Activated CD4-positive, alpha-beta memory T cell treated with anti-CD3 and anti-CD28 coated beads for 36 hours (primary cell): ENCODE results near the gene CRK. TPM values are rescaled to one million over a fixed set of nuclear protein-coding genes. Genes with fewer than 3 reads are reported as not detected.

Experiments used
- CTCF ChIA-PET: fragments of 350-600 bp; sonication (Branson Sonifier 250); formaldehyde crosslinking; loops from one replicate; lab custom pipeline; 2021; ENCODE audit warnings: antibody characterized with exemption, inconsistent platforms; lab: Charles Lee
- POLR2A ChIA-PET: fragments of 350-600 bp; sonication (Branson Sonifier 250); formaldehyde crosslinking; loops from one replicate; lab custom pipeline; 2021; ENCODE audit warnings: antibody characterized with exemption; lab: Charles Lee
- DNase-seq: peaks from one replicate; pipeline ENCODE4 v3.0.0-alpha.2; 2020
- H3K27ac Mint-ChIP-seq: one replicate; pipeline ENCODE4 v1.8.0; 2021; ENCODE audit warnings: mixed read lengths
- H3K27me3 Mint-ChIP-seq: one replicate; pipeline ENCODE4 v1.8.0; 2021; ENCODE audit warnings: mixed read lengths
- H3K36me3 Mint-ChIP-seq: one replicate; pipeline ENCODE4 v1.8.0; 2021; ENCODE audit warnings: mixed read lengths
- H3K4me1 Mint-ChIP-seq: one replicate; pipeline ENCODE4 v1.8.0; 2021; ENCODE audit warnings: low read depth, mixed read lengths
- H3K4me3 Mint-ChIP-seq: one replicate; pipeline ENCODE4 v1.8.0; 2021; ENCODE audit warnings: mild to moderate bottlenecking, mixed read lengths
- H3K9me3 Mint-ChIP-seq: one replicate; pipeline ENCODE4 v1.8.0; 2021; ENCODE audit warnings: mixed read lengths
- intact Hi-C: fragments of 100-400 bp; cut with micrococcal nuclease; formaldehyde crosslinking; loops from one replicate; pipeline ENCODE4 v1.15.1; 2023
- total RNA-seq, 2 experiments: library from RNA; stranded (reverse); gene quantifications; one replicate each; pipeline ENCODE4 v1.2.3, GENCODE V29; 2021

Gene CRK
- total RNA-seq, 2 experiments from 2014 or later: 14.1 to 17.8 TPM

DNA sequence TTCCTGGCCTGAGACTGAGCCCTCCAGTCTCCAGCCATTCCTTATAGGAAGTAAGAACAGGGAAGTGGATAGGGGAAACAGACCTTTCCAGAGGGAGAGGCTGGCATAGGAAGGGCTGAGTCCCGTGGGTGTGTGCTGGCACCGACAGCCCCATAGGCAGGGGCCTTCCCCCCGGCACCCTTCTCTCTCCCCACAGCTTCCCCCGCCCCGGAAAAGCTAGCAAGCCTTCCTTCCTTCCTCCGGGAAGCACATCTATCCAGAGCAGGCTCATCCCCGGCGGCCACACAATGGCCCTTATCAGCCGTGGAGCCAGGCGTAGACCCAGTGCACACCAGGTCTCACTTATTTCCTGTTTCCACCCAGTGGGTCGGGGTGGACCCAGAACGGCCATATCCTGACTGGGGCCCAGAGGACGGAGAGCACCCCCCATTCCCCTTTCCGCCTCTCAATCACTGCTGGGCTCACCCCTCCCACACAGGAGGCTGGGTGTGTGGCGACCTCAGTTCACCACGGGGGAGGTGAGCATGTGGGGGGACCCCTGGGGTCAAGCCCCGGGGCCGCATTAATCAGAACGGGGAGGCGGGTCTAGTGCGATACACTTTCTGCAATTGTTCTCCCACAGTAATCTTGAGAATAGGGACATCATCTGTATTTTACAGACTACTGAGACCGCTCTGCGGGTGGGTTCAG is 37.4 kb upstream of the CRK start:
- intact Hi-C loops: no loop called here
- Mint-ChIP-seq H3K27me3 (no peaks in the 10 kb centered on the region), H3K27ac (no peak overlapping the region), H3K4me3 (no peak overlapping the region), H3K4me1 (peaks cover 14% of the 10 kb centered on the region), H3K9me3 (no peaks in the 10 kb centered on the region), H3K36me3 (no peaks in the 10 kb centered on the region)
- ChIA-PET CTCF (interaction anchor here (1.0 to 1.5 kb wide), 2 partner anchors 22 kb away, joined by 3 to 5 read pairs; no protein-coding TSS in a partner anchor), POLR2A (interaction anchor here (1.0 to 1.3 kb wide), 2 partner anchors 21 to 23 kb away, joined by 3 to 4 read pairs; partner anchors contain the start of gene INPP5K)
- no peak for DNase-seq

- ChIA-PET POLR2A (interaction anchor here (1.0 to 1.3 kb wide), 3 partner anchors 22 to 24 kb away, joined by 3 to 4 read pairs (median 4); partner anchors contain the start of gene INPP5K), CTCF (interaction anchor here (0.8 to 1.5 kb wide), 2 partner anchors 23 to 127 kb away, joined by 3 to 5 read pairs; no protein-coding TSS in a partner anchor)
- Mint-ChIP-seq H3K27ac (peak within 1 kb of the TSS; percentile 69), H3K27me3 (no peaks in the 10 kb centered on the region), H3K4me3 (peak within 1 kb of the TSS; percentile 81), H3K4me1 (peaks cover 19% of the 10 kb centered on the region), H3K9me3 (no peaks in the 10 kb centered on the region), H3K36me3 (no peaks in the 10 kb centered on the region)
- intact Hi-C loops: no loop called here
- DNase-seq: no peak
These were observed 36.5 kb upstream of the CRK start, which contains the start of gene MYO1C for GRCh38 chr17:1492249-1493206. Gene MYO1C (minus strand): TSS chr17:1492686. CDS start chr17:1492487, 199 bp downstream.

DNA sequence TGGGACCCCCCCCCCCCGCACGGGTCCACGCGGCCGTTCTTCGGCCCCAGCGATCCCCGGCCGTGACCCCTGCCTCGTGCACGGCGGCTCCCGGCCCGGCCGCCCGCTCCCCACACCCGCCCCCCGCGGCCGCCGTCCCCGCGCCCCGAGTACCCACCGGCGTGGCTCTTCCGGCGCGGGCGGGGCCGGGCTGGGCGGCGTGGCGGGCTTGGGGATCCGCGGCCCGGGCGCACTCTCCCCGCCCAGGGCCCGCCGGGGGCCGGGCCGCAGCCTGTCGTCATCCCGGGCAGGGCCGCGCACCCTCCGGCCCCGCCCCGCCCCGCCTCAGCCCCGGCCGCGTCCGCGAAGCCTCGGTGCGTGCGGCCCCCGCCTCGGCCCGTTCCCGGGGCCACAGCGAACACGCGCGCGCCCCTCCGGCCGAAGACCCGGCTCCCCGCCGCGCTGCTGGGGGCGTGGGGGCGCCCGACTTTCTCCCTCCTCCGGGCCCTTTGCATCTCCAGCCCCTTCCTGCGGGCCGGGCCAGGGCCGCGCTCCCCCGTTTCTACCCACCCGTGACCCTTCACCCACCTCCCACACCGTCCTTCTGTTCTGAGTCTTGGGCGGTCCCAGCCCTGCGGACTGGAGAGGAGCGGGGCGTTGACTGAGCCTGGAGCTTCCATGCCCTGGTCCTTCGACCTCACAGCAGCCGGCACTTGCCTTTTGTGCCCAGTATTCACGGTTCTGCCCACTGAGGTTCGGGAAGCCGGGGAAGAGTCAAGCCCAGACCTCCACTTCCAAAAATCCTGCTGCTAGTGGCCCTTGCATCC is 35.6 kb upstream of the CRK start:
- POLR2A ChIA-PET: interaction anchor here (1.0 to 1.3 kb wide), 2 partner anchors 23 to 25 kb away, joined by 4 read pairs; partner anchors contain the start of gene INPP5K
- peak overlapping the region; percentile 87 for H3K4me3 Mint-ChIP-seq
- intact Hi-C loops: loop anchor here (2.0 kb wide), 1 partner anchor 25 kb away; the partner anchor contains the start of gene INPP5K
- no peaks in the 10 kb centered on the region for H3K27me3 Mint-ChIP-seq
- CTCF ChIA-PET: interaction anchor here (1.5 kb wide), 1 partner anchor 24 kb away, joined by 5 read pairs; no protein-coding TSS in a partner anchor
- peak; percentile 59 for DNase-seq
- H3K27ac Mint-ChIP-seq: peak overlapping the region; percentile 69
- H3K9me3 Mint-ChIP-seq: no peaks in the 10 kb centered on the region
- no peaks in the 10 kb centered on the region for H3K36me3 Mint-ChIP-seq
- H3K4me1 Mint-ChIP-seq: peaks cover 23% of the 10 kb centered on the region

GRCh38 chr17:1490643-1491442 is 34.8 kb upstream of the CRK start:
- Mint-ChIP-seq H3K4me1 (peaks cover 23% of the 10 kb centered on the region), H3K27me3 (no peaks in the 10 kb centered on the region), H3K36me3 (no peaks in the 10 kb centered on the region), H3K4me3 (peak overlapping the region; percentile 87), H3K9me3 (no peaks in the 10 kb centered on the region), H3K27ac (peak overlapping the region; percentile 33)
- intact Hi-C loops: loop anchor here (2.0 kb wide), 1 partner anchor 26 kb away; the partner anchor contains the start of gene INPP5K
- POLR2A ChIA-PET: interaction anchor here (1.2 kb wide), 1 partner anchor 34 kb away, joined by 3 read pairs; the partner anchor contains the start of gene CRK
- peak; percentile 80 for DNase-seq
- CTCF ChIA-PET: no interaction called here

DNA sequence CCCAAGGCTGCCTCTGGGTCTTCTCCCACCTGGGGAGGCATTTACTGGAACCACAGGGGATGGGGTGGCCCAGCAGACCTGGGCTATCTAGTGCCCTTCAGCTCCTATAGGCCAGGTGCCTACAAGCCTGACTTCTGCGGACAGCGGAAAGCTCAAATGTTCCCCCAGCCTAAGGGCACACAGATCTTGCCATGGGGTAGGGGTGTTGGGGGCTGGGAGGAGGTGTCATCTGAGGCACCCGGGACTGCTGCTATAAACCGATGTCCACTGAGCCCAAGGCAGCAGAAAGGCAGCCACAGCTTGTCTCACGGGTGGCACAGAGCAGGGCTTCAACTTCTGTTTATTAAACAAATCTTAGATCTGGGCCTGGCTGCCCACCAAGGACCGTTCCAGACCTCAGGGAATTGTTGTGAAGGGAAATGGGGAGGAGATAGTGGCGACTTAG is 32.8 kb upstream of the CRK start:
- POLR2A ChIA-PET: interaction anchor here (2.1 kb wide), 1 partner anchor 27 kb away, joined by 6 read pairs; the partner anchor contains the start of gene INPP5K

GRCh38 chr17:1487939-1488825 is 32.1 kb upstream of the CRK start:
- Mint-ChIP-seq H3K4me3 (peak overlapping the region; percentile 78), H3K36me3 (peaks cover 4% of the 10 kb centered on the region), H3K9me3 (no peaks in the 10 kb centered on the region), H3K27ac (peak overlapping the region; percentile 72), H3K27me3 (no peaks in the 10 kb centered on the region), H3K4me1 (peaks cover 31% of the 10 kb centered on the region)
- CTCF ChIA-PET: interaction anchor here (1.0 kb wide), 1 partner anchor 123 kb away, joined by 5 read pairs; no protein-coding TSS in a partner anchor
- POLR2A ChIA-PET: interaction anchor here (1.0 to 2.1 kb wide), 3 partner anchors 28 to 88 kb away, joined by 3 to 7 read pairs (median 6); partner anchors contain the start of genes CRK, INPP5K and YWHAE
- peak; percentile 75 for DNase-seq
- intact Hi-C loops: no loop called here

More for the DNA sequence above, 32.8 kb upstream of the CRK start:
- Mint-ChIP-seq H3K9me3 (no peaks in the 10 kb centered on the region), H3K36me3 (no peaks in the 10 kb centered on the region), H3K4me1 (peaks cover 31% of the 10 kb centered on the region), H3K27me3 (no peaks in the 10 kb centered on the region), H3K27ac (no peak overlapping the region), H3K4me3 (peak overlapping the region; percentile 65)
- intact Hi-C loops: no loop called here
- CTCF ChIA-PET: no interaction called here
- no peak for DNase-seq

GRCh38 chr17:1486802-1487695 is 31.0 kb upstream of the CRK start:
- ChIA-PET CTCF (interaction anchor here (0.6 to 1.0 kb wide), 3 partner anchors 43 to 162 kb away, joined by 3 to 5 read pairs (median 3); partner anchors contain the start of gene RILP), POLR2A (interaction anchor here (0.7 to 2.1 kb wide), 4 partner anchors 13 to 87 kb away, joined by 3 to 7 read pairs (median 4); partner anchors contain the start of genes CRK, INPP5K and YWHAE)
- no peaks in the 10 kb centered on the region for H3K9me3 Mint-ChIP-seq
- peak overlapping the region; percentile 79 for H3K27ac Mint-ChIP-seq
- intact Hi-C loops: no loop called here
- peak; percentile 84 for DNase-seq
- peaks cover 4% of the 10 kb centered on the region for H3K36me3 Mint-ChIP-seq
- H3K27me3 Mint-ChIP-seq: no peaks in the 10 kb centered on the region
- peaks cover 31% of the 10 kb centered on the region for H3K4me1 Mint-ChIP-seq
- peak overlapping the region; percentile 78 for H3K4me3 Mint-ChIP-seq

GRCh38 chr17:1485423-1486376 is 29.7 kb upstream of the CRK start:
- peaks cover 4% of the 10 kb centered on the region for H3K36me3 Mint-ChIP-seq
- peak overlapping the region; percentile 73 for H3K4me3 Mint-ChIP-seq
- H3K4me1 Mint-ChIP-seq: peaks cover 29% of the 10 kb centered on the region
- DNase-seq: peak; percentile 76
- ChIA-PET CTCF (interaction anchor here (0.8 kb wide), 1 partner anchor 164 kb away, joined by 3 read pairs; the partner anchor contains the start of gene RILP), POLR2A (interaction anchor here (0.7 to 1.1 kb wide), 2 partner anchors 22 to 23 kb away, joined by 3 to 7 read pairs; no protein-coding TSS in a partner anchor)
- no peaks in the 10 kb centered on the region for H3K27me3 Mint-ChIP-seq
- no peaks in the 10 kb centered on the region for H3K9me3 Mint-ChIP-seq
- no peak overlapping the region for H3K27ac Mint-ChIP-seq
- intact Hi-C loops: loop anchor here (1.0 kb wide), 1 partner anchor 29 kb away; the partner anchor contains the start of gene CRK
